WERI-Rb-1 (cell line): ENCODE measurements around the gene MSH3.

Source experiments
- DNase-seq: peaks from one replicate; pipeline ENCODE4 v3.0.0-alpha.2; 2020
- H3K27ac ChIP-seq: fragments of 250-450 bp; sonication (Bioruptor Pico); 2 replicates; pipeline ENCODE4 v1.5.1; 2020; ENCODE audit warnings: mild to moderate bottlenecking, moderate library complexity
- H3K27me3 ChIP-seq: fragments of 250-450 bp; sonication (Bioruptor Pico); 2 replicates; pipeline ENCODE4 v1.5.1; 2021; ENCODE audit warnings: mild to moderate bottlenecking, low read depth, moderate library complexity; ENCODE audit not compliant: insufficient read depth, severe bottlenecking
- H3K36me3 ChIP-seq: fragments of 250-450 bp; sonication (Bioruptor Pico); 2 replicates; pipeline ENCODE4 v1.5.1; 2020; ENCODE audit warnings: mild to moderate bottlenecking, moderate library complexity
- H3K4me3 ChIP-seq: 2 replicates; pipeline ENCODE4 v1.5.1; 2011; ENCODE audit warnings: low read depth, mild to moderate bottlenecking, control low read depth, low read length
- H3K9me3 ChIP-seq: fragments of 250-450 bp; sonication (Bioruptor Pico); 2 replicates; pipeline ENCODE4 v1.5.1; 2021; ENCODE audit warnings: mild to moderate bottlenecking, moderate library complexity; ENCODE audit not compliant: severe bottlenecking
- TF ChIP-seq, protein P1 (sequence below): IDR thresholded peaks from 2 replicates; pipeline ENCODE4 v1.5.1; 2011; ENCODE audit warnings: low read depth, mild to moderate bottlenecking, control low read depth, inconsistent platforms, low read length

MSH3 gene

DNA sequence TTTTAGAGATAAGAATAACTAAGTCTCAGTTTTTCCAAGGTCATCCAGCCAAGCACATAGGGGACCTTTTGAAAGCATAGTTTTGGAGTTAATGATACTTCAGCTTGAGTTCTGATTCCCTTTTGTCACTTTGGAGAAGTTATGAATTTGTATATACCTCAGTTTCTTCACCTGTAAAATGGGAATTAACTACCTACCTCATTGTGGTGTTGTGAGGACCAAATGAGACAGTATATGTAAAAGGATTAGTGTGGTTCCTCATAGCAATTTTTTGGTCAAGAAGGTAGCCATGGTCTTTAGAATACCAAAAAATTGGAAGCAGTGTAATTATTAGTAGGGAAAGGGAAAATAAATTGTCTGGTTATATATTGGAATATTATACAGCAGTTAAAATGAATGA, 98.0 kb downstream of the MSH3 start:
- TF ChIP-seq, protein P1, sequence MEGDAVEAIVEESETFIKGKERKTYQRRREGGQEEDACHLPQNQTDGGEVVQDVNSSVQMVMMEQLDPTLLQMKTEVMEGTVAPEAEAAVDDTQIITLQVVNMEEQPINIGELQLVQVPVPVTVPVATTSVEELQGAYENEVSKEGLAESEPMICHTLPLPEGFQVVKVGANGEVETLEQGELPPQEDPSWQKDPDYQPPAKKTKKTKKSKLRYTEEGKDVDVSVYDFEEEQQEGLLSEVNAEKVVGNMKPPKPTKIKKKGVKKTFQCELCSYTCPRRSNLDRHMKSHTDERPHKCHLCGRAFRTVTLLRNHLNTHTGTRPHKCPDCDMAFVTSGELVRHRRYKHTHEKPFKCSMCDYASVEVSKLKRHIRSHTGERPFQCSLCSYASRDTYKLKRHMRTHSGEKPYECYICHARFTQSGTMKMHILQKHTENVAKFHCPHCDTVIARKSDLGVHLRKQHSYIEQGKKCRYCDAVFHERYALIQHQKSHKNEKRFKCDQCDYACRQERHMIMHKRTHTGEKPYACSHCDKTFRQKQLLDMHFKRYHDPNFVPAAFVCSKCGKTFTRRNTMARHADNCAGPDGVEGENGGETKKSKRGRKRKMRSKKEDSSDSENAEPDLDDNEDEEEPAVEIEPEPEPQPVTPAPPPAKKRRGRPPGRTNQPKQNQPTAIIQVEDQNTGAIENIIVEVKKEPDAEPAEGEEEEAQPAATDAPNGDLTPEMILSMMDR = no peak
- Histone ChIP-seq H3K4me3 (no peak overlapping the region), H3K9me3 (no peaks in the 10 kb centered on the region), H3K27me3 (no peaks in the 10 kb centered on the region), H3K27ac (no peak overlapping the region), H3K36me3 (no peaks in the 10 kb centered on the region)
- no peak for DNase-seq

DNA sequence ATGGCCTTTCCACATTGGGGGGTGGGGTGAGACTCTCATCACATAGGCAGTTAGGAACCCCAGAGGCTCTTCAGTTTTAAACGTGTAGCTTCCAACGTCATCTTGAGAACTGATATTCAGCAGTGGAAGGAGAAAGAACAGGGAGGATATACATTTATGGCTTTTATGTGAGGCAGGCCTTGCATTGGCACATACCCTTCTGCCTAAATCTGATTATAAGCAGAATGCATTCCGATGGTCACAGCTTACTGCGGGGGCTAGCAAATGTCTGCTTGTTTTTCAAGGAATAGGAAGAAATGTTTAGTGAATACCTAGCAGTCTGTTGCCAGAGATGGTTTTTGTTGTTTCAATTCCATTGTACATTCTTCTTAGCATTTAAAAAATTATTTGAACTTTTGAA, 99.3 kb downstream of the MSH3 start:
- no peaks in the 10 kb centered on the region for H3K9me3 ChIP-seq
- no peak overlapping the region for H3K4me3 ChIP-seq
- H3K27ac ChIP-seq = no peak overlapping the region
- no peaks in the 10 kb centered on the region for H3K27me3 ChIP-seq
- TF ChIP-seq, protein P1 = no peak
- H3K36me3 ChIP-seq = no peaks in the 10 kb centered on the region
- DNase-seq = no peak

DNA sequence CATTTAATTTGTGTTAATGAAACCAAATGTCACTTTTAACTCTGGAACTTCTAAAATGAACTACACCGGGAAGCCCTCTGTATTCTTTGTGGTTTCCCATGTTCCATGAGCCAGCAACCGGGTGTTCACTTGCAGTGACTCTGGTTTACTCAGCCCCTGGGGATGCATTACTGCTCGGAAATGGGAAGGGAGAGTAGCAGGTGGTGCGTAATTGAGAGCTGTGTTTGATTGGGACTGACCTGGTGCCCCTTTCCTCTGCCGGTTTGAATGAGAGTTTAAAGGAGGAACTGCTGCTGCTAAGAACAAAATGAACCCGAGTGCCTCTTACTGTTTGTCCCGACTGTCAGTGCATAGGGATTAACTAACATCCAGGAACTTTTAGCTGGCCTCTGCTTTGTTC, 100.4 kb downstream of the MSH3 start:
- Histone ChIP-seq H3K27me3 (no peaks in the 10 kb centered on the region), H3K9me3 (no peaks in the 10 kb centered on the region), H3K36me3 (no peaks in the 10 kb centered on the region), H3K27ac (no peak overlapping the region), H3K4me3 (no peak overlapping the region)
- DNase-seq = peak; percentile 14
- TF ChIP-seq, protein P1 = no peak

DNA sequence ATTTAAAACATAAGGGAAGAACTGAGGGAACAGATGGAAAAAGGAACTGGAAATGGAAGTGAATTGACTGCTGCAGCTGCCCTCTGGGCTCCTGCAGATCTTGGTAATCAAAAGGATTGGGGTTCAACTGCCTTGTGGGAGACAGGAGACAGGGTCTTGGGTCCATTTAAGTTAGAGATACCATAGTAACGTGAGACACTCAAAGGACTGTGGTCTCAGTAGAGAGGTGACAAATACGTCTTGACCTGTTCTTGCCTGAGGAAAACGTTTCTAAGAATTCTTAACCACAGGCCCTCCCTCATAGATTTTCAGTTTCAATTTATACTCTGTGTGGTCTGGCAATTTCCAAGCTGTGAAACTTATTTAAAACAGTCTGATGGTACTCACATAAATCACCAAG, 101.2 kb downstream of the MSH3 start:
- Histone ChIP-seq H3K27ac (no peak overlapping the region), H3K27me3 (no peaks in the 10 kb centered on the region), H3K9me3 (no peaks in the 10 kb centered on the region), H3K36me3 (no peaks in the 10 kb centered on the region), H3K4me3 (no peak overlapping the region)
- no peak for DNase-seq
- TF ChIP-seq, protein P1 = no peak

DNA sequence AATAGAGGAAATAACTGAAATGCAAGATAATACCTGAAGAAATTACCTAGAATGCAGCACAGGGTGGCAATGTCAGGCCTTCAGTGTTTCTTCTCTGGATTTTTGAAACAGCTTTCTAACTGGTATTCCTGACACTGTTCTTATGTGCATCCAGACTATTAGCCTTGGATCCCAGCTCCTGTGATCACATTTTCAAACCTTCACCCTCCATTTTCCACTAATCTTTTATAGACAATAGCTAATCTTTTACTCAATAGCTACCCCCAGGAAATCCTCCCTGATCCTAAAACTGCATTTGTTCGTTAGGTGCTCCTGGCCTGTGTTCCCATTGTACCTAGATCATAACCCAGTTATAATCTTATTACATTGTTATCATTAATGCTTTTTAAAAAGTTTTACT, 101.8 kb downstream of the MSH3 start:
- H3K27me3 ChIP-seq = no peaks in the 10 kb centered on the region
- TF ChIP-seq, protein P1 = no peak
- no peaks in the 10 kb centered on the region for H3K9me3 ChIP-seq
- no peak for DNase-seq
- no peak overlapping the region for H3K27ac ChIP-seq
- H3K4me3 ChIP-seq = no peak overlapping the region
- no peaks in the 10 kb centered on the region for H3K36me3 ChIP-seq

DNA sequence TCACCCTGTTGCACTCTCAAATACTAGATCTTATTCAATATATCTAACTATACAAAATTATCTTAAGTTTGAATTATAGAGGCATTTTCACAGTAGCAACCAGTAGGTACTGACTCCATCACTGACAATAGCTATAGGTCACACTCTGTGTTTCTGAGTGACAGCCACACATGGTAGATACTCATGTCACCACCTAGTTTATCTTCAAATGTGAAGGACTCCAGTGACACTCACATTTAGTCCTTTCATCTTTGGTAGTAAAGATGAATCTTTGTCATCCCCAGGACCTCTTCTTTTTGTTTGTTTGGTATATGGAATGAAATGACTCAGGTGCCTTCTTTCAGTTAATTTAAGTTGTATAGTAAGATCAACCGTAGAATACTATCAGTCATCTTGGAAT, 102.8 kb downstream of the MSH3 start:
- no peak for DNase-seq
- no peaks in the 10 kb centered on the region for H3K36me3 ChIP-seq
- no peak overlapping the region for H3K4me3 ChIP-seq
- TF ChIP-seq, protein P1 = no peak
- H3K27ac ChIP-seq = no peak overlapping the region
- H3K27me3 ChIP-seq = no peaks in the 10 kb centered on the region
- H3K9me3 ChIP-seq = no peaks in the 10 kb centered on the region
